K562 (cell line): ENCODE results near the gene TRAPPC2L. TPM values are rescaled to one million over a fixed set of nuclear protein-coding genes. Genes with fewer than 3 reads are reported as not detected.

Experiments
- ATAC-seq: fragments of 200-7000 bp; cut with Tn5 transposase; 3 replicates; pipeline ENCODE4 v1.9.1; 2020; ENCODE audit warnings: moderate library complexity
- BruUV-seq: library from RNA; stranded (reverse); fragments of 400-500 nt; replicated peaks from 2 replicates; lab custom pipeline; 2021; lab: Mats Ljungman, UMichigan
- CTCF ChIA-PET: fragments of 300-600 bp; formaldehyde crosslinking; extraction: SDS; loops from one replicate; lab custom pipeline; 2021; ENCODE audit warnings: low intra/inter-chr PET ratio; lab: Yijun Ruan, JAX
- POLR2A ChIA-PET: fragments of 300-600, 350-650 bp; sonication (Branson Sonifier 250); formaldehyde crosslinking; extraction: SDS; loops from one replicate; lab custom pipeline; 2021; ENCODE audit warnings: antibody characterized with exemption, inconsistent platforms; lab: Yijun Ruan, JAX
- DNase-seq, 4 experiments: peaks; one replicate each; pipeline versions ENCODE4 v3.0.0 to v3.0.0-alpha.2; 2011 to 2018; ENCODE audit warnings: low spot score in 3 of 4, mixed read lengths in 3 of 4; ENCODE audit errors: extremely low read depth in 1 of 4
- FAIRE-seq: peaks from 2 replicates; lab custom pipeline; 2011; peaks lifted over from hg19 to GRCh38; lab: Jason Lieb, UNC
- H2AFZ ChIP-seq: 2 replicates; pipeline ENCODE4 v1.6.0; 2011; ENCODE audit warnings: low read depth, low read length, control low read depth, inconsistent platforms
- H3K27ac ChIP-seq: fragments of 200-600 bp; 3 replicates; pipeline ENCODE4 v1.8.0; 2011; ENCODE audit warnings: low read depth, mild to moderate bottlenecking, control low read depth, inconsistent platforms, low read length, moderate library complexity, mixed read lengths; ENCODE audit errors: extremely low read depth
- H3K27me3 ChIP-seq, 2 experiments: fragments of 300-600 bp in 1 of 2; 2 replicates in 1 of 2; 3 replicates in 1 of 2; pipeline versions ENCODE4 v1.6.0 to v1.8.0; 2011; ENCODE audit warnings: inconsistent platforms in 2 of 2, low read length in 2 of 2, mild to moderate bottlenecking in 1 of 2, mixed read lengths in 1 of 2, moderate library complexity in 1 of 2; ENCODE audit not compliant: control insufficient read depth in 2 of 2, insufficient read depth in 2 of 2
- H3K36me3 ChIP-seq: fragments of 300-600 bp; 3 replicates; pipeline ENCODE4 v1.8.0; 2011; ENCODE audit warnings: mild to moderate bottlenecking, low read length, inconsistent platforms; ENCODE audit not compliant: control insufficient read depth, insufficient read depth
- H3K4me1 ChIP-seq, 2 experiments: fragments of 200-600 bp in 1 of 2; replicated peaks in 1 of 2; 2 replicates in 1 of 2; 3 replicates in 1 of 2; pipeline versions ENCODE4 v1.5.1 to v1.8.0; 2011; ENCODE audit warnings: inconsistent platforms in 2 of 2, low read length in 2 of 2, mild to moderate bottlenecking in 1 of 2, mixed read lengths in 1 of 2, moderate library complexity in 1 of 2; ENCODE audit not compliant: control insufficient read depth in 2 of 2, insufficient read depth in 2 of 2
- H3K4me2 ChIP-seq: 2 replicates; pipeline ENCODE4 v1.6.1; 2011; ENCODE audit warnings: low read length, control low read depth, inconsistent platforms, mixed read lengths; ENCODE audit not compliant: insufficient read depth
- H3K4me3 ChIP-seq: fragments of 200-600 bp; sonication (generic), shearing (Covaris generic); 2 replicates; pipeline ENCODE4 v1.5.1; 2016; ENCODE audit warnings: control low read depth, inconsistent platforms
- H3K79me2 ChIP-seq: fragments of 200-600 bp; 3 replicates; pipeline ENCODE4 v1.8.0; 2011; ENCODE audit warnings: low read length, inconsistent platforms; ENCODE audit not compliant: control insufficient read depth, insufficient read depth
- H3K9ac ChIP-seq, 2 experiments: 2 replicates each; pipeline versions ENCODE4 v1.6.0 to v1.6.1; 2011; ENCODE audit warnings: low read depth in 2 of 2, low read length in 2 of 2, control low read depth in 1 of 2, inconsistent platforms in 1 of 2, mild to moderate bottlenecking in 1 of 2, mixed read lengths in 1 of 2; ENCODE audit not compliant: insufficient read depth in 1 of 2
- H3K9me1 ChIP-seq: one replicate; pipeline ENCODE4 v1.6.0; 2011; ENCODE audit warnings: inconsistent platforms, mild to moderate bottlenecking, low read length, moderate library complexity; ENCODE audit not compliant: control insufficient read depth, insufficient read depth
- H3K9me3 ChIP-seq: replicated peaks from 2 replicates; pipeline ENCODE4 v1.5.1; 2011; ENCODE audit warnings: low read depth, low read length, inconsistent platforms; ENCODE audit not compliant: control insufficient read depth, insufficient read depth
- H4K20me1 ChIP-seq: replicated peaks from 2 replicates; pipeline ENCODE4 v1.6.1; 2011; ENCODE audit warnings: low read length, inconsistent platforms, mixed read lengths; ENCODE audit not compliant: control insufficient read depth, insufficient read depth
- ATF3 ChIP-seq, 2 experiments: fragments of 450-650 bp in 1 of 2; sonication (generic) in 1 of 2; formaldehyde crosslinking in 1 of 2; IDR thresholded peaks in 1 of 2; conservative IDR thresholded peaks in 1 of 2; 2 replicates each; pipeline versions ENCODE4 v1.6.1 to v1.8.1; 2016 to 2023; ENCODE audit warnings: mild to moderate bottlenecking in 2 of 2, moderate library complexity in 2 of 2, inconsistent platforms in 1 of 2, missing genetic modification reagents in 1 of 2
- CUX1 ChIP-seq: fragments of 200-800 bp; sonication (Bioruptor generic); IDR thresholded peaks from 2 replicates; pipeline ENCODE4 v1.6.1; 2016; ENCODE audit warnings: missing genetic modification characterization, missing compliant biosample characterization
- MAX ChIP-seq: sonication (generic); formaldehyde crosslinking; IDR thresholded peaks from 2 replicates; pipeline ENCODE4 v1.9.0; 2022; ENCODE audit warnings: mild to moderate bottlenecking, missing genetic modification reagents
- PCBP1 ChIP-seq: fragments of 200-400 bp; formaldehyde crosslinking; IDR thresholded peaks from 2 replicates; pipeline ENCODE4 v1.6.1; 2018; ENCODE audit warnings: mild to moderate bottlenecking, low read depth, low read length; ENCODE audit not compliant: poor library complexity, severe bottlenecking
- RBFOX2 ChIP-seq: fragments of 200-400 bp; formaldehyde crosslinking; IDR thresholded peaks from 2 replicates; pipeline ENCODE4 v1.6.1; 2017; ENCODE audit warnings: low read depth, mild to moderate bottlenecking, low read length, moderate library complexity
- SIN3B ChIP-seq: fragments of 450-650 bp; IDR thresholded peaks from 2 replicates; pipeline ENCODE4 v1.6.1; 2017; ENCODE audit warnings: low read depth, mild to moderate bottlenecking, moderate library complexity
- ZBTB33 ChIP-seq: sonication (generic); formaldehyde crosslinking; IDR thresholded peaks from 2 replicates; pipeline ENCODE4 v1.8.1; 2023; ENCODE audit warnings: mild to moderate bottlenecking, missing genetic modification reagents
- ZNF197 ChIP-seq: fragments of 200-800 bp; sonication (Bioruptor generic); IDR thresholded peaks from 2 replicates; pipeline ENCODE4 v1.6.1; 2016; ENCODE audit warnings: low read depth, missing genetic modification characterization, missing compliant biosample characterization
- WGBS: fragments of 100-300 bp; shearing (Covaris generic); methylation state at CpG from one replicate; pipeline ENCODE4 v1.1.6; 2016; ENCODE audit warnings: low coverage, mixed read lengths; ENCODE audit not compliant: insufficient coverage; ENCODE audit errors: missing lambda C conversion rate; 5-methylcytosine and 5-hydroxymethylcytosine counted together
- in situ Hi-C: fragments of 300-500 bp; cut with MboI; formaldehyde crosslinking; loops from 4 replicates; pipeline ENCODE4 v1.15.0; 2018; ENCODE audit warnings: inconsistent platforms, mixed read lengths
- intact Hi-C: fragments of 100-400 bp; cut with micrococcal nuclease; formaldehyde crosslinking; loops from 2 replicates; pipeline ENCODE4 v1.14.2; 2022
- polyA plus RNA-seq, 8 experiments: library from polyadenylated mRNA; depleted of rRNA in 4 of 8; stranded (reverse) in 5 of 8; unstranded in 3 of 8; fragments of >200 nt; fragmentation: Nextera tagmentation in 2 of 8; fragmentation: Illumina TruSeq in 1 of 8; extraction: Ambion mirVana in 2 of 8; extraction: Trizol in 1 of 8; gene quantifications; 2 replicates each; pipeline versions ENCODE4 v1.2.1 to v1.2.3, GENCODE V29; 2011 to 2014; ENCODE audit warnings: inconsistent platforms in 1 of 8, missing spikeins in 1 of 8
- total RNA-seq, 7 experiments: library from RNA; depleted of rRNA in 6 of 7; stranded (reverse); fragments of >200 nt in 6 of 7; fragmentation: Illumina TruSeq in 2 of 7; extraction: Trizol in 2 of 7; gene quantifications; 2 replicates each; pipeline versions ENCODE4 v1.2.1 to v1.2.3, GENCODE V29; 2011 to 2021; ENCODE audit warnings: low replicate concordance in 1 of 7

TRAPPC2L gene
- total and polyA plus RNA-seq, 9 of the 15 experiments (the other 6 are each of a cell fraction or from before 2014, with no cell fraction given) = 60.4 to 398 (median 97.5) TPM

GRCh38 chr16:88807142-88807625, 49.7 kb upstream of the TRAPPC2L start (continued):
- peak; percentile 64 for TF ChIP-seq RBFOX2
- peak; percentile 79; the same call in 1 of the 2 replicates for TF ChIP-seq ZBTB33
- TF ChIP-seq SIN3B = no peak
- TF ChIP-seq PCBP1 = peak; percentile 38

- Histone ChIP-seq H3K9me3 (no peaks in the 10 kb centered on the region), H3K9ac (peak overlapping the region in 1 of 2 experiments; percentile 98; a peak in 2 of 4 replicates), H3K36me3 (peaks cover 69% of the 10 kb centered on the region; the same call in 2 of the 3 replicates), H3K4me1 (peaks cover 8 to 88% of the 10 kb centered on the region in 2 experiments), H3K9me1 (no peaks in the 10 kb centered on the region), H2AFZ (no peak overlapping the region), H3K4me2 (no peak overlapping the region), H4K20me1 (peaks cover 34% of the 10 kb centered on the region; the same call in 1 of the 2 replicates), H3K27me3 (no peaks in the 10 kb centered on the region; a peak in 1 of 5 replicates), H3K4me3 (no peak overlapping the region), H3K27ac (no peak overlapping the region; the same call in 2 of the 3 replicates), H3K79me2 (peaks cover 80% of the 10 kb centered on the region)
- in situ Hi-C loops = no loop called here
- POLR2A ChIA-PET = interaction anchor here (0.5 to 6.1 kb wide), 8 partner anchors 10 to 402 kb away, joined by 3 to 47 read pairs (median 4); partner anchors contain the start of gene PIEZO1
- intact Hi-C loops = loop anchor here (10.0 kb wide), 1 partner anchor 757 kb away; the partner anchor contains the start of gene RPL13
- DNase-seq (no peak), FAIRE-seq (no peak), ATAC-seq (no peak)
- no TSS peak for BruUV-seq
- WGBS = 89% methylated on average over 18 of the region's 26 CpGs
- CTCF ChIA-PET = interaction anchor here (0.6 kb wide), 1 partner anchor 95 kb away, joined by 3 read pairs; no protein-coding TSS in a partner anchor
- TF ChIP-seq CUX1 (CRISPR knock-in tag) (no peak), ATF3 (IDR thresholded peaks at IDR 0.05) (no peak), ATF3 (CRISPR knock-in tag; conservative IDR thresholded peaks at IDR 0.05) (no peak), ZNF197 (CRISPR knock-in tag) (no peak), MAX (CRISPR knock-in tag) (no peak)
Measured at GRCh38 chr16:88807626-88808453, 49.1 kb upstream of the TRAPPC2L start.
